ENCODE results near the gene ZNF311. TPM values are rescaled to one million over a fixed set of nuclear protein-coding genes. Genes with fewer than 3 reads are reported as not detected.
"Not testable (repeated sequence)": the region's sequence is repeated elsewhere in the genome, so short reads cannot be mapped to it uniquely, and the experiment has no call there.

The ZNF311 gene
- total and polyA plus RNA-seq, 11 donors: 0.07 to 0.84 (median 0.21) TPM; not detected in 2

- H3K4me3 ChIP-seq: no peak overlapping the region
- DNase-seq (no peak), ATAC-seq (no peak)
- peaks cover 0 to 33% (median 15%) of the 10 kb centered on the region in 9 donors for H3K27me3 ChIP-seq
- no peaks in the 10 kb centered on the region for H3K9me3 ChIP-seq
- no peak overlapping the region for H3K27ac ChIP-seq
- no peaks in the 10 kb centered on the region for H3K36me3 ChIP-seq
- H3K4me1 ChIP-seq: peaks cover 0 to 16% (median 0%) of the 10 kb centered on the region in 12 donors
- WGBS, 4 donors: 74 to 91% (median 81%) methylated on average over 1 of the region's 1 CpG
- intact Hi-C loops (cut with DNase I): no loop called here
- no peak for TF ChIP-seq POLR2A (IDR thresholded peaks at IDR 0.05)
- no peak for TF ChIP-seq CTCF (IDR thresholded peaks at IDR 0.05)
Measured at GRCh38 chr6:28974505-28974904, 30.6 kb downstream of the ZNF311 start.

- ATAC-seq; H3K27me3 ChIP-seq; H3K4me3 ChIP-seq; DNase-seq; H3K27ac ChIP-seq; intact Hi-C loops (cut with DNase I); H3K4me1 ChIP-seq; H3K36me3 ChIP-seq: not testable (repeated sequence)
- peaks cover 0 to 25% (median 3%) of the 10 kb centered on the region in 12 donors for H3K9me3 ChIP-seq
- WGBS, 4 donors: 83 to 90% (median 88%) methylated on average over 19 to 21 of the region's 21 CpGs
Measured at GRCh38 chr6:28970056-28970455, 35.1 kb downstream of the ZNF311 start.

GRCh38 chr6:28969129-28969528 lies 36.0 kb downstream of the ZNF311 start:
- H3K36me3 ChIP-seq: no peaks in the 10 kb centered on the region
- H3K4me3 ChIP-seq: no peak overlapping the region
- intact Hi-C loops (cut with DNase I): no loop called here
- WGBS, 4 donors: 66 to 73% (median 67%) methylated on average over 15 of the region's 15 CpGs
- TF ChIP-seq CTCF (IDR thresholded peaks at IDR 0.05): no peak
- TF ChIP-seq POLR2A (IDR thresholded peaks at IDR 0.05): no peak
- H3K9me3 ChIP-seq: peaks cover 0 to 25% (median 3%) of the 10 kb centered on the region in 12 donors
- no peaks in the 10 kb centered on the region for H3K4me1 ChIP-seq
- ATAC-seq (no peak), DNase-seq (no peak)
- H3K27me3 ChIP-seq: no peaks in the 10 kb centered on the region
- no peak overlapping the region for H3K27ac ChIP-seq

GRCh38 chr6:28968476-28968875 lies 36.6 kb downstream of the ZNF311 start:
- H3K4me1 ChIP-seq: no peaks in the 10 kb centered on the region
- no peak overlapping the region for H3K27ac ChIP-seq
- 81 to 84% (median 82%) methylated on average over 4 of the region's 4 CpGs for WGBS, 4 donors
- H3K9me3 ChIP-seq: peaks cover 0 to 25% (median 3%) of the 10 kb centered on the region in 12 donors
- H3K36me3 ChIP-seq: no peaks in the 10 kb centered on the region
- H3K4me3 ChIP-seq: no peak overlapping the region
- intact Hi-C loops (cut with DNase I): no loop called here
- ATAC-seq (no peak), DNase-seq (no peak)
- no peak for TF ChIP-seq POLR2A (IDR thresholded peaks at IDR 0.05)
- TF ChIP-seq CTCF (IDR thresholded peaks at IDR 0.05): no peak
- no peaks in the 10 kb centered on the region for H3K27me3 ChIP-seq

GRCh38 chr6:28965706-28966105 lies 39.4 kb downstream of the ZNF311 start:
- ATAC-seq (no peak), DNase-seq (no peak)
- no peak overlapping the region for H3K4me3 ChIP-seq
- no peak overlapping the region for H3K27ac ChIP-seq
- intact Hi-C loops (cut with DNase I): no loop called here
- H3K9me3 ChIP-seq: peaks cover 0 to 25% (median 3%) of the 10 kb centered on the region in 12 donors
- no peaks in the 10 kb centered on the region for H3K4me1 ChIP-seq
- H3K36me3 ChIP-seq: no peaks in the 10 kb centered on the region
- WGBS, 4 donors: 73 to 85% (median 83%) methylated on average over 2 of the region's 2 CpGs
- peaks cover 0 to under 1% (median 0%) of the 10 kb centered on the region in 9 donors for H3K27me3 ChIP-seq
- TF ChIP-seq POLR2A (IDR thresholded peaks at IDR 0.05): no peak
- no peak for TF ChIP-seq CTCF (IDR thresholded peaks at IDR 0.05)
